ENCODE measurements around the gene RGS7. TPM values are rescaled to one million over a fixed set of nuclear protein-coding genes. Genes with fewer than 3 reads are reported as not detected.

RGS7 gene
- total RNA-seq, 4 donors from 2014 or later: 0.27 TPM; not detected in 3

- no peak overlapping the region for H3K4me3 ChIP-seq
- peaks cover 0 to 8% (median 0%) of the 10 kb centered on the region in 3 donors for H3K9me3 ChIP-seq
- H3K27me3 ChIP-seq: no peaks in the 10 kb centered on the region
- no peak overlapping the region for H3K27ac ChIP-seq
- H3K4me1 ChIP-seq: no peaks in the 10 kb centered on the region
- TF ChIP-seq EP300 (IDR thresholded peaks at IDR 0.05) (no peak), POLR2A (IDR thresholded peaks at IDR 0.05) (no peak), POLR2AphosphoS5 (IDR thresholded peaks at IDR 0.05) (no peak), CTCF (IDR thresholded peaks at IDR 0.05) (no peak)
- ATAC-seq: no peak
- WGBS, 2 donors (ENCODE audit: low coverage in 1 of 2): 88 to 96% methylated on average over 6 to 9 of the region's 9 CpGs
- H3K36me3 ChIP-seq: no peaks in the 10 kb centered on the region
These were observed 521.7 kb downstream of the RGS7 start for GRCh38 chr1:240835291-240835690.

- Histone ChIP-seq H3K27me3 (no peaks in the 10 kb centered on the region), H3K36me3 (no peaks in the 10 kb centered on the region), H3K4me1 (no peaks in the 10 kb centered on the region), H3K9me3 (no peaks in the 10 kb centered on the region), H3K4me3 (no peak overlapping the region), H3K27ac (no peak overlapping the region)
- ATAC-seq: no peak
- WGBS, 2 donors (ENCODE audit: low coverage in 1 of 2): 77 to 88% methylated on average over 3 to 5 of the region's 6 CpGs
- TF ChIP-seq POLR2A (IDR thresholded peaks at IDR 0.05): no peak
- no peak for TF ChIP-seq CTCF (IDR thresholded peaks at IDR 0.05)
- TF ChIP-seq POLR2AphosphoS5 (IDR thresholded peaks at IDR 0.05): no peak
- no peak for TF ChIP-seq EP300 (IDR thresholded peaks at IDR 0.05)
These were observed 523.9 kb downstream of the RGS7 start for GRCh38 chr1:240833075-240833474.

GRCh38 chr1:240831922-240832321 lies 525.1 kb downstream of the RGS7 start:
- Histone ChIP-seq H3K36me3 (no peaks in the 10 kb centered on the region), H3K27me3 (no peaks in the 10 kb centered on the region), H3K27ac (no peak overlapping the region), H3K9me3 (no peaks in the 10 kb centered on the region), H3K4me3 (no peak overlapping the region), H3K4me1 (no peaks in the 10 kb centered on the region)
- 35 to 37% methylated on average over 3 of the region's 3 CpGs for WGBS, 2 donors (ENCODE audit: low coverage in 1 of 2)
- TF ChIP-seq CTCF (IDR thresholded peaks at IDR 0.05) (no peak), POLR2AphosphoS5 (IDR thresholded peaks at IDR 0.05) (no peak), POLR2A (IDR thresholded peaks at IDR 0.05) (no peak), EP300 (IDR thresholded peaks at IDR 0.05) (no peak)
- no peak for ATAC-seq

GRCh38 chr1:240831191-240831631 lies 525.8 kb downstream of the RGS7 start:
- no peak for TF ChIP-seq POLR2A (IDR thresholded peaks at IDR 0.05)
- no peak for TF ChIP-seq POLR2AphosphoS5 (IDR thresholded peaks at IDR 0.05)
- no peak for TF ChIP-seq CTCF (IDR thresholded peaks at IDR 0.05)
- no peak for TF ChIP-seq EP300 (IDR thresholded peaks at IDR 0.05)
- 44 to 62% methylated on average over 3 of the region's 3 CpGs for WGBS, 2 donors (ENCODE audit: low coverage in 1 of 2)
- no peaks in the 10 kb centered on the region for H3K36me3 ChIP-seq
- ATAC-seq: no peak
- no peaks in the 10 kb centered on the region for H3K9me3 ChIP-seq
- no peak overlapping the region for H3K4me3 ChIP-seq
- H3K27ac ChIP-seq: no peak overlapping the region
- H3K4me1 ChIP-seq: no peaks in the 10 kb centered on the region
- H3K27me3 ChIP-seq: no peaks in the 10 kb centered on the region

GRCh38 chr1:240829487-240829886 lies 527.5 kb downstream of the RGS7 start:
- TF ChIP-seq POLR2AphosphoS5 (IDR thresholded peaks at IDR 0.05) (no peak), CTCF (IDR thresholded peaks at IDR 0.05) (no peak), POLR2A (IDR thresholded peaks at IDR 0.05) (no peak), EP300 (IDR thresholded peaks at IDR 0.05) (no peak)
- H3K4me3 ChIP-seq: no peak overlapping the region
- H3K27me3 ChIP-seq: no peaks in the 10 kb centered on the region
- ATAC-seq: no peak
- H3K36me3 ChIP-seq: no peaks in the 10 kb centered on the region
- H3K9me3 ChIP-seq: no peaks in the 10 kb centered on the region
- WGBS, 2 donors (ENCODE audit: low coverage in 1 of 2): 65 to 69% methylated on average over 3 of the region's 3 CpGs
- H3K4me1 ChIP-seq: no peaks in the 10 kb centered on the region
- no peak overlapping the region for H3K27ac ChIP-seq

Measured in gastroesophageal sphincter (tissue), 4 donors.